ENCODE results near the gene VDAC1. TPM values are rescaled to one million over a fixed set of nuclear protein-coding genes. Genes with fewer than 3 reads are reported as not detected.

The VDAC1 gene
- total and polyA plus RNA-seq, 2 donors (not counting 1 experiment from before 2014, with no cell fraction given), result 27.8 to 60.7 TPM

- 77% methylated on average over 11 of the region's 18 CpGs for WGBS (ENCODE audit: insufficient coverage)
- Histone ChIP-seq H3K4me2 (replicated peaks; ENCODE audit: low read depth, low read length, poor library complexity, severe bottlenecking) (no peak overlapping the region), H3K79me2 (ENCODE audit: control insufficient read depth, insufficient read depth, low read length) (no peaks in the 10 kb centered on the region), H3K4me1 (ENCODE audit: control insufficient read depth in 2 of 2, insufficient read depth in 2 of 2, low read length in 2 of 2) (peaks cover 0 to 3% of the 10 kb centered on the region in 2 donors), H4K20me1 (ENCODE audit: control insufficient read depth, insufficient read depth, low read length, poor library complexity, severe bottlenecking) (no peaks in the 10 kb centered on the region), H3K27me3 (replicated peaks in 1 of 4; ENCODE audit: control extremely low read depth in 1 of 4, control insufficient read depth in 3 of 4, insufficient read depth in 4 of 4, low read length in 3 of 4) (no peaks in the 10 kb centered on the region), H3K4me3 (ENCODE audit: control extremely low read depth in 1 of 5, extremely low read depth in 1 of 5, insufficient read depth in 1 of 5, low read depth in 2 of 5, low read length in 4 of 5) (no peak overlapping the region), H3K36me3 (replicated peaks in 1 of 2; ENCODE audit: control extremely low read depth in 1 of 2, control insufficient read depth in 1 of 2, extremely low read depth in 1 of 2, insufficient read depth in 2 of 2, low read length in 1 of 2) (no peaks in the 10 kb centered on the region), H2AFZ (ENCODE audit: insufficient read depth, low read depth, low read length, poor library complexity, severe bottlenecking) (no peak overlapping the region), H3K27ac (ENCODE audit: low read length in 2 of 2) (no peak overlapping the region), H3K9me3 (ENCODE audit: control extremely low read depth in 1 of 3, control insufficient read depth in 2 of 3, insufficient read depth in 1 of 3, low read length in 2 of 3) (no peaks in the 10 kb centered on the region), H3K9ac (ENCODE audit: low read length) (no peak overlapping the region)
- Mint-ChIP-seq H3K27me3 (no peaks in the 10 kb centered on the region), H3K27ac (no peak overlapping the region), H3K4me3 (no peak overlapping the region), H3K4me1 (peaks cover 1% of the 10 kb centered on the region), H3K9me3 (ENCODE audit: insufficient read depth) (no peaks in the 10 kb centered on the region)
- intact Hi-C loops (cut with micrococcal nuclease), result no loop called here
- DNase-seq (no peak), ATAC-seq (ENCODE audit: low read depth) (no peak)
- ChIA-PET CTCF (interaction anchor here (0.6 to 20.7 kb wide), 5 partner anchors 7 to 98 kb away, joined by 3 to 644 read pairs (median 4); no protein-coding TSS in a partner anchor), POLR2A (interaction anchor here (0.6 kb wide), 1 partner anchor 16 kb away, joined by 3 read pairs; no protein-coding TSS in a partner anchor)
- TF ChIP-seq EZH2 (IDR thresholded peaks at IDR 0.05; ENCODE audit: borderline replicate concordance, insufficient read depth, low read depth, low read length, poor library complexity, severe bottlenecking) (no peak), CTCF (IDR thresholded peaks at IDR 0.05) (no peak)
Measured at GRCh38 chr5:134043793-134044792, 39.3 kb upstream of the VDAC1 start.
